Measurements from ENCODE around the gene PPP1R12B.
"Not testable (repeated sequence)": the region's sequence is repeated elsewhere in the genome, so short reads cannot be mapped to it uniquely, and the experiment has no call there.

PPP1R12B gene

DNA sequence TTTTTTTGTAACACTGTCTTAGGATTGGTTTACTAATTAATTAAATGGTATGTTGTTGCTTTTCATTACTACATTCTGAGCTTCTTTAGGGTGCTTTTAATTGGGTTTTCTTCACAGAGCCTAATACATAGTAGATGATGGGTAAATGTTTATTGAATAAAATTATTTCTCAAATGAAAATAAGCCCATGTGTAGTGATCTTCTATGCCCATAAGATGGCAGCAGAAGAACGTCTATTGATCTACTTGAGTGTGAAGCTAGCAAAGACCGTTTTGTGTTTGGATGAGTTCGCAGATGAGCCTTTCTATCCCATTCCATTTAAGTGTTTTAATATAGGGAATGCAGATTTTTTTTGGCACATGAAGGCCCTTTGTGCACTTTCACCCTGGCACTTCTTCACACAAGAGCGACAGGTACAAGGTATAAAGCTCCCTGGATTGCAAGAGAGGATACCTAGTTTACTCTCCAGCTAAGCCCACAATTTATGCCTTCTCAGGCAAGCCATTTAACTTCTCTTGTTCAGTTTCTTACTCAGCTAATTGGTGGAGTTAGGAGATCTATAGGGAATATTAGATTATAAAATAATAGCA lies 115.7 kb downstream of the PPP1R12B start:
- not testable (repeated sequence) for DNase-seq, H3K4me3 Mint-ChIP-seq, H3K27ac Mint-ChIP-seq, H3K27me3 Mint-ChIP-seq, H3K4me1 Mint-ChIP-seq, H3K9me3 Mint-ChIP-seq, H3K36me3 Mint-ChIP-seq
- peak; percentile 45 to 53 for ATAC-seq (replicated peaks)

DNA sequence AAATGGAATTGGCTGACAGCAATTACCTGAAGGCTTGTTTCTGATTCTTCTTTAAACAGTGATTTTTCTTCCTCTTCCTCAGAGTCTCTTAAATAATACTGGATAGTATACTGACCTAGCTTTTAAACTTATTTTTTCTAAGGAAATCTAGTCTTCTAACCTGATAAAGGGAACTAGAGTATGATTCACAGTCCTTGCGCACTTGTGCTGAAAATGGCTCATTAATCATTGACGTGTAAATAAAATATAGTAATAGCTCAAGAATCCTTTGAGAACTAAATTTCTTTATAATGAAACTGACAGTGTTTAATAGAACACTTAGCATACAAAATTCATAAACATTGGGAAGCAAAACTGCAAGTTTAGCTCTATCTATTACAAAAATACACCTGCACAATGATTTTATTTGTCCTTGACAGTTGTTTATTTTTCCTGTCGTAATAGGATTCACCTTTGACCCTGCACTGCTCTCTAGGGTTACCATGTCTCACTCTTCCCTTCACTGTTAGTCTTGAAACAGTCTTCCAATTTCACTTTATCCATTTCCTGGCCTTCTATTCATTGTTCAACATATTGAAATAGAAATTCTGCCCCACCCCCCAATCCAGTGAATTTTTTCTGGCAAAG lies 117.3 kb downstream of the PPP1R12B start:
- not testable (repeated sequence) for ATAC-seq (replicated peaks); H3K9me3 Mint-ChIP-seq; H3K27ac Mint-ChIP-seq; H3K36me3 Mint-ChIP-seq; H3K4me1 Mint-ChIP-seq; DNase-seq; H3K4me3 Mint-ChIP-seq; H3K27me3 Mint-ChIP-seq

DNA sequence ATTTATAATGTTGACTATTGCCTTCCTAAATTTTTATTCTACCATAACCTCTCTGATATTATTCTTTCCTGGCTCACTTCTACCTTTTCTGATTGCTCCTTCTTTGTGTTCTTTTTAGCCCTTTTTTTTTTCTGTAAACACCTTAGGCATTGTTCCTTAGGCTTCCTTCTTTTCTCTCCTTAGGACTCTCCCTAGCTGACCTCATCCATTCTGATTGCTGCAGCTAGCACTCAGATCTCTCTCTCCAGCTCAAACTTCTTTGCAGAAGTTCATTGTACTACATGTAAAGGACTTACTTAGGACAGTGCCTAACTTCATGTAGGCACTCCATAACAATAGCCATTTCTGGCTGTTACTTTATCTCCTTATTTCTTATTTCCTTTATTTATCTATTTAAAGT lies 117.8 kb downstream of the PPP1R12B start:
- H3K9me3 Mint-ChIP-seq; DNase-seq; ATAC-seq (replicated peaks); H3K27ac Mint-ChIP-seq; H3K4me3 Mint-ChIP-seq; H3K4me1 Mint-ChIP-seq; H3K36me3 Mint-ChIP-seq; H3K27me3 Mint-ChIP-seq: not testable (repeated sequence)

DNA sequence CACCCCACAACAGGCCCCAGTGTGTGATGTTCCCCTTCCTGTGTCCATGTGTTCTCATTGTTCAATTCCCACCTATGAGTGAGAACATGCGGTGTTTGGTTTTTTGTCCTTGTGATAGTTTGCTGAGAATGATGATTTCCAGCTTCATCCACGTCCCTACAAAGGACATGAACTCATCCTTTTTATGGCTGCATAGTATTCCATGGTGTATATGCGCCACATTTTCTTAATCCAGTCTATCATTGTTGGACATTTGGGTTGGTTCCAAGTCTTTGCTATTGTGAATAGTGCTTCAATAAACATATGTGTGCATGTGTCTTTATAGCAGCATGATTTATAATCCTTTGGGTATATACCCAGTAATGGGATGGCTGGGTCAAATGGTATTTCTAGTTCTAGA lies 118.9 kb downstream of the PPP1R12B start:
- not testable (repeated sequence) for H3K4me1 Mint-ChIP-seq; H3K27ac Mint-ChIP-seq; ATAC-seq (replicated peaks); DNase-seq; H3K27me3 Mint-ChIP-seq; H3K4me3 Mint-ChIP-seq; H3K9me3 Mint-ChIP-seq
- H3K36me3 Mint-ChIP-seq, result peaks cover 10 to 13% of the 10 kb centered on the region in 2 donors

DNA sequence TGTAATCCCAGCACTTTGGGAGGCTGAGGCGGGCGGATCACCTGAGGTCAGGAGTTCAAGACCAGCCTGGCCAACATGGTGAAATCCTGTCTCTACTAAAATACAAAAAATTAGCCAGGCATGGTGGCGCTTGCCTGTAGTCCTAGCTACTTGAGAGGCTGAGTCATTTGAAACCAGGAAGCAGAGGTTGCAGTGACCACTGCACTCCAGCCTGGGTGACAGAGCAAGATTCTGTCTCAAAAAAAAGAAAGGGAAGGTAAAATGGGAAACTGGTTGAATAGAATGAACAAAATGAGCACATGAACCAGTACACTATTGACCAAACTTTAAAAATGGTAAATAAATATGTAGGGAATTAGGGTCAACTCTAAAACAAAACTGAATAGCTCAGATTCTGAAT lies 120.2 kb downstream of the PPP1R12B start:
- not testable (repeated sequence) for H3K4me1 Mint-ChIP-seq, H3K27ac Mint-ChIP-seq, H3K9me3 Mint-ChIP-seq, H3K4me3 Mint-ChIP-seq, DNase-seq, H3K27me3 Mint-ChIP-seq
- peaks cover 11 to 20% of the 10 kb centered on the region in 2 donors for H3K36me3 Mint-ChIP-seq
- peak in 1 of 2 donors; percentile 56 for ATAC-seq (replicated peaks)

DNA sequence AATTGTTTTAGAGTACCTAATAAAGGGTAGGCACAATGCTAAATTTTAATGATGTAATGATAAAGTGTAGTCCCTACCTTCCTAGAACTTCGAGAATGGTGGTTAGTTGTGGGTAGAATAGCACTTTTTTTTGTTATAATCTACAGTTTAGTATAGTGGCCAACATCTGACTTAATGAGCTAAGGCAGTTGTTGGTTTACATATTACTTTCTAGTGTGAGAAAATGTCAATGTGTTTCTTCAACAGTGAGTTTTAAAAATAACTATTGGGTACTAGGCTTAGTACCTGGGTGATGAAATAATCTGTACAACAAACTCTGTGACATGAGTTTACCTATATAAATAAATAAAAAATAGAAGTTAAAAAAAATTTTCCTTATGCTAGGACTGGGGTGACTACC lies 120.6 kb downstream of the PPP1R12B start:
- not testable (repeated sequence) for H3K27me3 Mint-ChIP-seq, H3K4me3 Mint-ChIP-seq, DNase-seq

DNA sequence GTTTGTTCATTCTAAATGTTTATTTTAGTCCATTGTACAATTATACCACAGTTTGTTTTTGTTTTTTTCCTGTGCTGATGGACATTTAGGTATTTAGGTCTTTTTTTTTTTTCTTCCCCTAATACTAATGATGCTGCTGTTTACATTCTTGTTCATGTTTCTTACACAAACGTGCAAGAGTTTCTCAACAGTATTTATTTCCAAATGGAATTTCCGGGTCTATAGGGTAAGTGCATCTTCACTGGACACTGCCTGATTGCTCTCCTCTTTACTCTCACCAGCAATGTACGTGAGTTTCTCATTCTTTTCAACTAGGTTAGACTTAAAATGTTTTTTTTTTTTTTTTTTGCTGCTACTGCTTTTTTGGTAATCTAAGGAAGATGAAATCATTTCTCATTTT lies 122.7 kb downstream of the PPP1R12B start:
- H3K4me3 Mint-ChIP-seq, result no peak overlapping the region
- peaks cover 2 to 7% of the 10 kb centered on the region in 2 donors for H3K27me3 Mint-ChIP-seq
- H3K27ac Mint-ChIP-seq, result no peak overlapping the region
- DNase-seq (no peak), ATAC-seq (replicated peaks) (no peak)
- peaks cover 2 to 6% of the 10 kb centered on the region in 2 donors for H3K4me1 Mint-ChIP-seq
- peaks cover 13 to 23% of the 10 kb centered on the region in 2 donors for H3K36me3 Mint-ChIP-seq
- no peaks in the 10 kb centered on the region for H3K9me3 Mint-ChIP-seq

More for the DNA sequence above, 120.6 kb downstream of the PPP1R12B start:
- peaks cover 11 to 22% of the 10 kb centered on the region in 2 donors for H3K36me3 Mint-ChIP-seq
- not testable (repeated sequence) for H3K9me3 Mint-ChIP-seq; ATAC-seq (replicated peaks); H3K27ac Mint-ChIP-seq; H3K4me1 Mint-ChIP-seq

DNA sequence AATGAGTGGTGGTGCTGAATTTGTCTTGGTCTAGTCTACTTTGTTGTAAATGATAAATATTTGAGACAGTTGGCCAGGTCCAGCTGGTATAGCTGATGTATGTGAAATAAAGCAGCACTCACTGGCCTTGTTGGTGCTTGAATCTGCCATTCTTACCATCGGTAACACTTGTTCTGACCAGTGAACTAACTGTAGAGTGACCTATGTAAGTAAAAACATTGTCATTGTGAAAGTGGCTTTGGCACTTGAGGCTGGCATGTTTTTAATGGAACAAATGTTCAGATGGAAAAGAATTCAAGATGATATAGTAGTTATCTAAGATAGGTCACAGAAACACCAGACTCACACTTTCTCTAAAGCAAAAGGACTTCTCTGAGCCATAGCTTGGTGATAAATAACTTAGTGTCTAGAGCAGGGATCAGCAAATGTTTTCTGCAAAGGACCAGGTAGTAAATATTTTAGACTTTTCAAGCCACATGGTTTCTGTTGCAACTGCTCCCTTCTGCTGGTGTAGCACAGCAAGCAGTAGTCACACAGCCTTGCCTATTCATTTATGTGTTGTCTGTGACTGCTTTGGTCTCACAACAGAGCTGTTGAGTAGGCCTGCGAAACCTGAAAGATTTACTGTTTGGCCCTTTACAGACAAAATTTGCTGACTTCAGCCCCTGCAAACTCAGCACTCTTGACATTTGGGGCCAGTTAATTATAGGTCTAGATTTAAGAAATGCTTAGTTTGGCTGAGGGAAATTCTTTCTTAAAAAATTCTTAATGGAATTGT lies 124.0 kb downstream of the PPP1R12B start:
- not testable (repeated sequence) for H3K4me1 Mint-ChIP-seq; H3K9me3 Mint-ChIP-seq; H3K4me3 Mint-ChIP-seq; ATAC-seq (replicated peaks); DNase-seq; H3K27ac Mint-ChIP-seq; H3K27me3 Mint-ChIP-seq
- peaks cover 13 to 21% of the 10 kb centered on the region in 2 donors for H3K36me3 Mint-ChIP-seq

DNA sequence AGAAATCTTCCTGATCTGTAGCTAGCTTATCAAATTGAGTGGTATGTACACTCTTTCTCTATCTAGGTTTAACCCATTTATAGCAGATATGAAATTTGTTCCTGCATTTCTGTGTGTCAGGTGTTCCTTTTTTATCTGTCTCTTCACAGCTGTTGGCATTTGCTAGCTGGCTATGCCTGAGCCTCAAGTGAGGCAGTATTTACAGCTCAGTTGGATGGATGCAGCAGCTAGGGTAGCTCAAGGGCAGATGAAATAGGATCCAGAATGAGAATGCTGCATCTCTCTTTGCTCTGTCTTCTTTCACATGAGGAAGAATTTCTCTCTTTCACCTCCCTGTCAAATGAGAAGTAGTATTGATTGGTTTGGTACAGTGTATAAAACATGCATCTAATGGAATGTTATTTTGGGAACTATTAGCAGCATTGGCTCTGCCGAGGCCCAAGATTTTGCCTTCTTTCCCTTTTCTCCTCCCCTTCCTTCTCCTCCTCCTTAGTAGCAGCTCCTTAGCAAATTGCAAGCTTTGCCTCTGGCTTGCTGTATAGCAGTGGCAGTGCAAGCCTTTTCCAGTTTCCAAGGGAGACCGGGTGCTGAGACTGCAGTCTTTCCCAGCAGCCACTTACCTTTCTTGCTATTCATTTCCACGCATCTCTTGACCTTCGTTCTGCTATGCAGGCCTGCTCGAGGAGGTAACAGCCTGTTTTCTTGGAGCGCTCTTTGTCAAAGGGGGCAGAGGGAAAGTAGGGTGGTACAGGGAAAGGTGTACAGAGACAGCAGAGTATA lies 125.0 kb downstream of the PPP1R12B start:
- Mint-ChIP-seq H3K36me3 (peaks cover 15 to 21% of the 10 kb centered on the region in 2 donors), H3K27me3 (peaks cover 5 to 11% of the 10 kb centered on the region in 2 donors)
- H3K4me1 Mint-ChIP-seq; H3K4me3 Mint-ChIP-seq; DNase-seq; H3K9me3 Mint-ChIP-seq; H3K27ac Mint-ChIP-seq; ATAC-seq (replicated peaks): not testable (repeated sequence)

DNA sequence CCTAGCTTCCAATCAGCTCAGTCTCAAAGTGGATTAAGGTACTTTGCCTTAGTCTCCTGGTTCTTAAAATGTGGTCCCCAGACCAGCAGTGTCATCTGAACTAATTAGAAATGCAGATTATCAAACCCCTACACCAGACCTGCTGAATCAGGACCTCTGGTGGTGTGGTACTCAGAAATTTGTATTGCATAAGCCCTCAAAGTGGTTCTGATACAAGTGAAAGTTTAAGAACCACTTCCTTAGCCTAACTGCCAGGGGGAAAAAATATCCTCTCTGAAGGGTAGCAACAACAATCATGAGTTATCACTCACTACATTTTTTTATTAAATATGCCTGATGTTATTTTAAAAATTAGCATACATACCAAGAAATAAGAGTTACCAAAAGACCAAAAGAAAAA lies 131.2 kb downstream of the PPP1R12B start:
- H3K4me1 Mint-ChIP-seq, result peaks cover 14 to 34% of the 10 kb centered on the region in 2 donors
- ATAC-seq (replicated peaks); H3K27ac Mint-ChIP-seq: not testable (repeated sequence)

DNA sequence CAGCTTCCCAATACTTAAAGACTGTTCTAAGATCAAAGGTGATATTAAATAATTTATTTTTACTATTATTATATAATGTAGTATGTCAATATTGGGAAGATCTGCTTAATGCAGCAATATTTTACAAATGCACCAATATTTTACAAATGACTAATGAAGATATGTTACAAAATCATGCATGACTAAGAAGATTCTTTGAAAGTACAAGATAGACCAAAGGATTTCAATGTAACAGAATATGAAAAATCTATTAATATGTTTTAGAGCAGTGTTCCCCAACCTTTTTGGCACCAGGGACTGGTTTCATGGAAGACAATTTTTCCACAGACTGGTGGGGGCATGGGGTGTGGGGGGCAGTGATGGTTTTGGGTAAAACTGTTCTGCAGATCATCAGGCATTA lies 132.1 kb downstream of the PPP1R12B start:
- Mint-ChIP-seq H3K27me3 (peaks cover 22 to 29% of the 10 kb centered on the region in 2 donors), H3K36me3 (peaks cover 10 to 27% of the 10 kb centered on the region in 2 donors), H3K4me1 (peaks cover 22 to 44% of the 10 kb centered on the region in 2 donors)
- not testable (repeated sequence) for ATAC-seq (replicated peaks); DNase-seq; H3K27ac Mint-ChIP-seq; H3K4me3 Mint-ChIP-seq; H3K9me3 Mint-ChIP-seq

More for the DNA sequence above, 131.2 kb downstream of the PPP1R12B start:
- H3K9me3 Mint-ChIP-seq, DNase-seq, H3K4me3 Mint-ChIP-seq: not testable (repeated sequence)
- Mint-ChIP-seq H3K36me3 (peaks cover 5 to 18% of the 10 kb centered on the region in 2 donors), H3K27me3 (peaks cover 22 to 29% of the 10 kb centered on the region in 2 donors)

DNA sequence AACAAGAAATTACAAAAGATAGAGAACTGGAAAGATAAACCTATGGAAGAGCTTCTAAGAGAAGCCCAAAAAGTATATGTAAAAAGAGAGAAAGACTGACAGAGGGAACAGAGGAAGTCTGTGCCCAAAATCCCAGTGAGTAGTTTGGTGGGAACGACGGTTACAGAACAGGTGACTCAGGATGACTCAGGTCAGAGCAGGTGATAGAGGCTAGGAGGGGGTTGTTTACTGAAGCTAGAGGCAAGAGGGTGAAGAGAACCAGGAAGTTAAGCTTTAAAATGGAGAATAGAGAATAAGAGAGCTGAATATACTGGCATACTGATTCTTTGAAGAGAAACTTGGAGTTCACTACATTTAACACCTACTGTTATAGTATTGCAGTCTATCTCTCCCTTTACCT lies 134.9 kb downstream of the PPP1R12B start:
- H3K27ac Mint-ChIP-seq; ATAC-seq (replicated peaks); DNase-seq; H3K9me3 Mint-ChIP-seq: not testable (repeated sequence)
- peak overlapping the region in 1 of 2 donors; percentile 14 for H3K4me3 Mint-ChIP-seq
- H3K4me1 Mint-ChIP-seq, result peaks cover 26 to 52% of the 10 kb centered on the region in 2 donors
- peaks cover 17 to 25% of the 10 kb centered on the region in 2 donors for H3K27me3 Mint-ChIP-seq
- H3K36me3 Mint-ChIP-seq, result peaks cover 7 to 28% of the 10 kb centered on the region in 2 donors

DNA sequence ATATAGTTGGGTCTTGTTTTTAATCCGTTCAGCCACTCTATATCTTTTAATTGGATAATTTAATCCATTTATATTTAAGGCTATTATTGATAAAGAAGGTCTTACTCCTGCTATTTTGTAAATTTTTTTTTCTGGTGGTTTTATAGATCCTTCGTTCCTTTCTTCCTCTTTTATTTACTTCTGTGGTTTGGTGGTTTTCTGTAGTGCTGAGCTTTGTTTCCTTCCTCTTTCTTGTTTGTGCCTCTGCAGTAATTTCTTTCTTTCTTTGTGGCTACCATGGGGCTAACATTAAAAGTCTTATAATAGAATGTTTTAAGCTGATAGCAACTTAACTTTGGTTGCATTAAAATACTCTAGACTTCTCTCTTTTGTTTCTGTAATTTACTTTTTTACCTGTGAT lies 135.5 kb downstream of the PPP1R12B start:
- Mint-ChIP-seq H3K36me3 (peaks cover 11 to 34% of the 10 kb centered on the region in 2 donors), H3K4me3 (peak overlapping the region; percentile 1), H3K4me1 (peaks cover 32 to 58% of the 10 kb centered on the region in 2 donors), H3K27me3 (peaks cover 17 to 20% of the 10 kb centered on the region in 2 donors)
- not testable (repeated sequence) for H3K27ac Mint-ChIP-seq, DNase-seq, H3K9me3 Mint-ChIP-seq
- peak; percentile 63 to 69 for ATAC-seq (replicated peaks)

DNA sequence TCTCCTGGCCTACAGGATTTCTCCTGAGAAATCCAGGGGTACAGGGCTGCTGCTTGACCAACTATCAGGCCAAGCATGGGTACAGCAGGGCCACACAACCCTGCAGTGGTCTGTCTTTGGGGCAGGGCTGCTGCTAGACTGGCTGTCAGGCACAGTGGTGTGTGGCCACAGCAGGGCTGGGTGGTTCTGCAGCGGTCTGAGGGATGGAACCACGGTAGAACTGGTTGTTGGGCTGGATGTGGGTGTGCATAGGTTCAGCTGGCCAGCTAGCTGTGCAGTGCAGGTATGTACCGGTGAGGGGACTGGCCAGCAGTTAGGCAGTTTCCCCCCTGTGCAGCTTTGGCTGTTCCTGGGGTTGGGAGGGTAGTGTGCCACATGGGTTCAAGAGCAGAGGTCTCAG lies 136.3 kb downstream of the PPP1R12B start:
- H3K27ac Mint-ChIP-seq; DNase-seq; H3K9me3 Mint-ChIP-seq; ATAC-seq (replicated peaks): not testable (repeated sequence)
- H3K4me3 Mint-ChIP-seq, result peak overlapping the region in 1 of 2 donors; percentile 14
- H3K27me3 Mint-ChIP-seq, result peaks cover 19 to 26% of the 10 kb centered on the region in 2 donors
- H3K36me3 Mint-ChIP-seq, result peaks cover 16 to 41% of the 10 kb centered on the region in 2 donors
- peaks cover 34 to 57% of the 10 kb centered on the region in 2 donors for H3K4me1 Mint-ChIP-seq
